Stimulated activated CD8-positive, alpha-beta memory T cell treated with anti-CD3 and anti-CD28 coated beads, Interleukin-4, amount 100 ng/mL, for 48 hours (primary cell): Measurements from ENCODE around the gene STRBP.
"Not testable (repeated sequence)": the region's sequence is repeated elsewhere in the genome, so short reads cannot be mapped to it uniquely, and the experiment has no call there.

ENCODE experiments used
- DNase-seq: peaks from one replicate; pipeline ENCODE4 v3.0.0-alpha.2; 2020

Gene STRBP

GRCh38 chr9:123246534-123246933, 21.9 kb downstream of the STRBP start:
- DNase-seq: no peak

GRCh38 chr9:123239726-123240125, 28.7 kb downstream of the STRBP start:
- no peak for DNase-seq

GRCh38 chr9:123238365-123238764, 30.0 kb downstream of the STRBP start:
- DNase-seq: no peak

GRCh38 chr9:123237220-123237619, 31.2 kb downstream of the STRBP start:
- DNase-seq: no peak

DNA sequence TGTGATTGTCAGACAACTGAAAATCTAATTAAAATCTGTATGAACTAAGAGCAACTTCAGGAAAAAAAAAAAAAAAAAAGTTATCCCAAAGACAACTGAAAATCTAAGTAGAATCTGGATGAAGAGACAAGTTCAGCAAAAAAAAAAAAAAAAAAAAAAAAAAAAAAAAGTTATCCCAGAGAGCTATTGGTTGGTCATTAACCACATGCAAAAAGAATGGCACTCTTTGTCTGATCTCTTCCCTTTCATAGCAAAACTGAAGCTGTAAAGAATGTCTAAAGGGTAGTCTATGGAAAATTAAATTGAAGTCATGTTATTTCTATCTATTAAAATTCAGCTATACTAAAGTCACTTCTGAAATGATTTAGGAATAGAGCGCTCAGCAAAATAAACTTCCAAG, 32.9 kb downstream of the STRBP start:
- DNase-seq: no peak

DNA sequence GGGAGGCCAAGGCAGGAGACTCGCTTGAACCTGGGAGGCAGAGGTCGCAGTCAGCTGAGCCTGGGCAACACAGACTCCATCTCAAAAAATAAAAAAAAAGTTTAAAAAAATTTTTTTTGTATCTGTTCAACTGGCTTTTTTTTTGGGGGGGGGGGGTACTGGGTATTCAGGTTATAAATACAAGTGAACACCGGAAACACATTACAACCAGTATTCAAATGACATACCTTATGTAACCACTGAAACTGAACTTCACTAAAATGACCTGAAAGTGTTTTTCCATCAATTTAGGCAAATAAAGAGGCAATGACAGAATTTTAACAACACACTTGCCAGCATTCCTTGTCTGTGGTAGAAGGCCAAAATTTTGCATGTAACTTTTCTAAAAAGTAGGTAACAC, 33.5 kb downstream of the STRBP start:
- no peak for DNase-seq

- DNase-seq: no peak
Observed at GRCh38 chr9:123232332-123232731, 36.1 kb downstream of the STRBP start.

GRCh38 chr9:123231421-123231820, 37.0 kb downstream of the STRBP start:
- DNase-seq: no peak

- DNase-seq: no peak
Observed at GRCh38 chr9:123228967-123229366, 39.4 kb downstream of the STRBP start.

GRCh38 chr9:123225995-123226394, 42.4 kb downstream of the STRBP start:
- DNase-seq: no peak

DNA sequence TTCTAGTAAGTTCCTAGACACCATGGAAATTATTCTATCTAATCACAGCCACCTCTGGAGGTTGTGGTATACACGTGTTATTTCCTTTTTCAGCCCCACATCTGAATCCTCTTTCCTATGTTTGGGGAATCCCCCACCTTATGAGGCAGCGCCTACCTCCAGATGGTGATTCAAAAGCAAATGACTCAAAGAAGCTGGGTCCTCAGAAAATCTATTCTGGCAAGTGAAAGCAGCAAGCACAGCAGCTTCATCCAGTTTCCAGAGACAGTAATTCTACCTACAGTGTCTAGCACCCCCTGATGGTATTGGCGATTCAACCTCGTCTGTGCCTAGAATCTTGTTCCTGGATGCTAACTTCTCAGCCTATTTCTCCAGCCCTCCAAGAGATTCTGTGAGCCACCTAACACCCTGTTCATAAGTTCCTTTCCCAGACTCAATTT, 43.0 kb downstream of the STRBP start:
- peak; percentile 56 for DNase-seq

DNA sequence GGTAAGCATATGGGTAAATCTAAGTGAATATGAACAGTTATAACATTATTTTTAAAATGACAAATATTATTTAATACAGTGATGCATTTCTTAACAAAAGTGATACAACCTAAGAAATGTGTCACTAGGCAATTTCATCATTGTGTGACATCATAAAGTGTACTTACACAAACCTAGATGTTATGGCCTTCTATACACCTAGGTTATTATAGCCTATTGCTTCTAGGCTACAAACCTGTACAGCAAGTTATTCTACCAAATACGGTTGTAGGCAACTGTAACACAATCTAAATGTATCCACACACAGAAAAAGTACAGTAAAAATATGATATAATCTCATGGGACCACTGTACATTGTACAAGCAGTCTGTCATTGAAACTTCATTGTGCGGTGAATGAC, 48.3 kb downstream of the STRBP start:
- no peak for DNase-seq

GRCh38 chr9:123218831-123219230, 49.6 kb downstream of the STRBP start:
- no peak for DNase-seq

- DNase-seq: no peak
Observed at GRCh38 chr9:123217128-123217654, 51.2 kb downstream of the STRBP start.

- DNase-seq: no peak
Observed at GRCh38 chr9:123216251-123216797, 52.1 kb downstream of the STRBP start.

DNA sequence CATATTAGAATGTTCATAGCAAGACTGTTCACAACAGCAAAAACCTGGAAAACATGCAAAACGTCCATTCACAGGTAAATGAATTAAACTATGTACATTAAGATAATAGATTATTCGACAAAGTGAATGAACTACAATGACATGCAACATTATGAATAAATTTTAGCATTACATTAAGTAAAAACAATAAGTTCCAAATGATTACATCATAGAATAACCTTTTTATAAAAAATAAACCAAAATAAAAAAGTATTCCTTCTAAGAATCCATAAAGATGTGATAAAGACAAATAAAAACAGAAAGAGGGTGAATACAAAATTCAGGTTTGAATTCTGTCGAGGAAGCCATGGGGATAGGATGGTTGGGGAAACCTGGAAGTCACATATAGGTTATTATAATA, 57.3 kb downstream of the STRBP start:
- DNase-seq: no peak

GRCh38 chr9:123208626-123209174, 59.7 kb downstream of the STRBP start:
- DNase-seq: no peak

DNA sequence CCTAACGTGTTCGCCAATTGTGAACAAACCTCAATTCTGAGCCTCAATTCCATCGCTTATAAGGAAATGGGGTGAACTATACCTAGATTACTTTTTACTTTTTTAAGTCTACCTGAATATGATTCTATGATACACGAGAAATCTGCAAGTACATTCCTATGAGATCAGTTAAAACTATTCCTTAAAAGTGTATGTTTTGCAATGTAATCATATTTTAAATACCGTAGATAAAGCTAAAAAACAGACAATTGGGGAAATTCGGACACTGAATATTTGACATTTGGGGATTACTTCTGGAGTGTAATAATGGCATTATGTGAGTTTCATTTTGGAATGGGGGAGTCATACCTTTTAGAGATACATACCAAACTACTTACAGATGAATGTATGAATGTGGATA, 62.3 kb downstream of the STRBP start:
- no peak for DNase-seq

GRCh38 chr9:123201083-123201482, 67.3 kb downstream of the STRBP start:
- DNase-seq: no peak

DNA sequence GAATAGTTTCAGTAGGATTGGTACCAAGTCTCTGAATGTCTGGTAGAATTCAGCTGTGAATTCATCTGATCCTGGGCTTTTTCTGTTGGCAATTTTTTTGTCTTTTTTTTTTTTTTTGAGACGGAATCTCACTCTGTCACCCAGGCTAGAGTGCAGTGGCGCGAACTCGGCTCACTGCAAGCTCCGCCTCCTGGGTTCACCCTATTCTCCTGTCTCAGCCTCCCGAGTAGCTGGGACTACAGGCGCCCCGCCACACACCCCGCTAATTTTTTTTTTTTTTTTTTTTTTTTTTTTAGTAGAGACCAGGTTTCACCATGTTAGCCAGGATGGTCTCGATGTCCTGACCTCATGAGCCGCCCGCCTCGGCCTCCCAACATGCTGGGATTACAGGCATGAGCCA, 67.9 kb downstream of the STRBP start:
- not testable (repeated sequence) for DNase-seq

GRCh38 chr9:123196124-123196523, 72.3 kb downstream of the STRBP start:
- DNase-seq: no peak

DNA sequence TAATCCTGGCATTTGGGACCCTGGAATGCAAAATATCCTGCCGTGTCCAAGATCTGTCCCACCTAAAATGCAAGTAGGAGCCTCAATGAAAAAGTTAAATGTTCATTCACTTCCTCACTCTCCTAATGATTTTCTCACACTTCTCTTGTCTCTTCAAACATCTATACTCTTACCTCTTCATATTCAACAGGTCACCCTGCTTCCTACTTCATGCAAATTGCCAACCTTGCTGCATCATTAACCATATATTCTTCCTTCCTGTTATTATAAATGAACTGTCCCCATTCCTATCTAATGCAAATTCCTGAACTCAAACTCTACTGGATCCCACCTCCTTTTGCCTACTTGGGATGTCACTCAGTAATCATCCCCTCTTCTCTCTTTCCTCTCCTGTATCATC, 74.4 kb downstream of the STRBP start:
- no peak for DNase-seq

DNA sequence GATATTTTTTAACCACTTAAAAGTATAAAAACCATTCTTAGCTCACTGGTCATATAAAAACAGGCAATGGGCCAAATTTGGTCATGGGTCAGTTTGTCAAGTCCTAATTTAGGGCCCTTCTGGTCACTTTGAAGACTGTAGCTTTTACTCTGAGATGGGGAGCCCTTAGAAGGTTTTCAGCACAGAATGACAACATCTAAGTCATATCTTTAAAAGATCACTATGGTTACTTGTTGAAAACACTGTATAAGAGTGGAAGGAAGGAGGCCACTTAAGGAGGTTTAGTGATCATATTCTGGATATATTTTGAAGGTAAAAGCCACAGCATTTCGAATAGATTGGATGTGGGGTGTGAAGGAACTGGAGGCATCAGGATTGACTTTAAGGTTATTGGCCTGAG, 76.7 kb downstream of the STRBP start:
- no peak for DNase-seq

DNA sequence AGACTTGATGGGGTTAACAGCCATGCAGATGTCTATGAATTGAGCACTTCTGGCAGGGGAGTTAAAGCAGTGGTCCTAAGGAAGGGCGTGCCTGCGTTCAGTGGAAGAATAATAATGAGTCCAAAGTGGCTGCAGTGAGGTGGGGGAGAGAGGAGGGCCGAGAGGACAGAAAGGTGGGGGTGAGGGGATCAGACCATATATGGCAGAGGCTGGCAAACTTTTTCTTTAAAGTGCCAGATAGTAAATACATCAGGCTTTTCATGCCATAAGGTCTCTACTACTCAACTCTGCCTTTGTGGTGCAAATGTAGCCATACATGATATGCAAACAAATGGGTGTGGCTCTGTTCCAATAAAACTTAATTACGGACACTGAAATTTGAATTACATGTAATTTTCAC, 77.1 kb downstream of the STRBP start:
- no peak for DNase-seq

- no peak for DNase-seq
Observed at GRCh38 chr9:123187131-123187530, 81.3 kb downstream of the STRBP start.
